Activated CD8-positive, alpha-beta memory T cell treated with anti-CD3 and anti-CD28 coated beads, Interleukin-2, amount 50 U/mL, for 24 hours (primary cell): ENCODE measurements around the gene TRIM41.
"Not testable (repeated sequence)": the region's sequence is repeated elsewhere in the genome, so short reads cannot be mapped to it uniquely, and the experiment has no call there.

Source experiments
- DNase-seq: peaks from one replicate; pipeline ENCODE4 v3.0.0-alpha.2; 2020; ENCODE audit errors: extremely low read depth

Gene TRIM41

GRCh38 chr5:181223058-181223728 is at the start of gene TRIM41:
TSS of gene TRIM41 (plus strand) at chr5:181223281. CDS start at chr5:181224000, 719 bp downstream.
- peak; percentile 94 for DNase-seq

GRCh38 chr5:181173420-181174342 is 49.4 kb upstream of the TRIM41 start:
- DNase-seq: no peak

GRCh38 chr5:181176254-181176952 is 46.7 kb upstream of the TRIM41 start:
- DNase-seq: no peak

- DNase-seq: not testable (repeated sequence)
Measured at GRCh38 chr5:181177559-181177958, 45.5 kb upstream of the TRIM41 start.

GRCh38 chr5:181181650-181182565 is 41.2 kb upstream of the TRIM41 start:
- DNase-seq: no peak

GRCh38 chr5:181182651-181183050 is 40.4 kb upstream of the TRIM41 start:
- DNase-seq: no peak

- no peak for DNase-seq
Measured at GRCh38 chr5:181184845-181185216, 38.2 kb upstream of the TRIM41 start.

GRCh38 chr5:181185560-181185959 is 37.5 kb upstream of the TRIM41 start:
- DNase-seq: no peak

- DNase-seq: no peak
Measured at GRCh38 chr5:181186022-181186421, 37.1 kb upstream of the TRIM41 start.

GRCh38 chr5:181186986-181187499 is 36.0 kb upstream of the TRIM41 start:
- DNase-seq: no peak

GRCh38 chr5:181187500-181188213 is 35.4 kb upstream of the TRIM41 start:
- DNase-seq: no peak

GRCh38 chr5:181188700-181189362 is 34.2 kb upstream of the TRIM41 start:
- DNase-seq: no peak

- no peak for DNase-seq
Measured at GRCh38 chr5:181189363-181189961, 33.6 kb upstream of the TRIM41 start.

GRCh38 chr5:181189962-181190710 is 32.9 kb upstream of the TRIM41 start:
- no peak for DNase-seq

GRCh38 chr5:181190711-181191525 is 32.2 kb upstream of the TRIM41 start:
- DNase-seq: no peak

GRCh38 chr5:181191526-181192336 is 31.4 kb upstream of the TRIM41 start:
- DNase-seq: peak; percentile 90
